Nephron (organoid): ENCODE measurements around the gene CPEB4.

Experiments
- H3K27ac Mint-ChIP-seq, 3 experiments: 2 replicates each; pipeline ENCODE4 v1.8.0; 2020; ENCODE audit warnings: mixed read lengths in 3 of 3, mild to moderate bottlenecking in 2 of 3, moderate library complexity in 1 of 3
- H3K27me3 Mint-ChIP-seq: 2 replicates; pipeline ENCODE4 v1.8.0; 2021; ENCODE audit warnings: low read depth, mild to moderate bottlenecking, moderate library complexity, mixed read lengths
- H3K36me3 Mint-ChIP-seq: 2 replicates; pipeline ENCODE4 v1.8.0; 2020; ENCODE audit warnings: low read depth, mixed read lengths
- H3K4me1 Mint-ChIP-seq: 2 replicates; pipeline ENCODE4 v1.8.0; 2020; ENCODE audit warnings: mixed read lengths
- H3K4me3 Mint-ChIP-seq, 3 experiments: 2 replicates each; pipeline ENCODE4 v1.8.0; 2020; ENCODE audit warnings: mild to moderate bottlenecking in 3 of 3, mixed read lengths in 3 of 3, moderate library complexity in 2 of 3
- H3K9me3 Mint-ChIP-seq: 2 replicates; pipeline ENCODE4 v1.8.0; 2020; ENCODE audit warnings: mixed read lengths
- TF ChIP-seq, protein P1 (sequence below), 3 experiments: fragments of 200-600 bp; sonication (generic); IDR thresholded peaks; one replicate each; pipeline ENCODE4 v1.5.0; 2021; ENCODE audit warnings: antibody characterized with exemption in 3 of 3; ENCODE audit not compliant: unreplicated experiment in 3 of 3

CPEB4 gene

DNA sequence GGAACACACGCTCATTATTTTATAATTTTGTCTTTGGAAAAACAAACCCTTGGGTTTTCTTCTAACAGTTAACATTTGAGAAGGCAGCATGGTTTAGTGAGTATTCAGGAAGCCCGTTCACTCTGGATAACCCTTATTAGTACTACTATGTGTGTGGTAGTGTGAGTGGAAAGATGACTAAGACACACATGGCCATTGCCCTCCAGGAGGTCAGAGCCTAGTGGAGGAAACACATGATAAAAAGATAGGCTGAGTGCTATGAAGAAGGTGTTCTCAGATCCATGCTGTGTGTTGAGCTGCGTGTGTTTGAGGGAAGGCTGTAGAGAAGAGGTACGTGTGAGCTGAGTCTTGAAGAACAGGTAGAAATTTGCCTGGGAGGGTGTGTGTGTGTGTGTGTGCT, 109.2 kb downstream of the CPEB4 start:
- no peaks in the 10 kb centered on the region for H3K9me3 Mint-ChIP-seq
- no peak overlapping the region for H3K4me3 Mint-ChIP-seq
- no peaks in the 10 kb centered on the region for H3K4me1 Mint-ChIP-seq
- no peaks in the 10 kb centered on the region for H3K36me3 Mint-ChIP-seq
- H3K27ac Mint-ChIP-seq: no peak overlapping the region
- TF ChIP-seq, protein P1, sequence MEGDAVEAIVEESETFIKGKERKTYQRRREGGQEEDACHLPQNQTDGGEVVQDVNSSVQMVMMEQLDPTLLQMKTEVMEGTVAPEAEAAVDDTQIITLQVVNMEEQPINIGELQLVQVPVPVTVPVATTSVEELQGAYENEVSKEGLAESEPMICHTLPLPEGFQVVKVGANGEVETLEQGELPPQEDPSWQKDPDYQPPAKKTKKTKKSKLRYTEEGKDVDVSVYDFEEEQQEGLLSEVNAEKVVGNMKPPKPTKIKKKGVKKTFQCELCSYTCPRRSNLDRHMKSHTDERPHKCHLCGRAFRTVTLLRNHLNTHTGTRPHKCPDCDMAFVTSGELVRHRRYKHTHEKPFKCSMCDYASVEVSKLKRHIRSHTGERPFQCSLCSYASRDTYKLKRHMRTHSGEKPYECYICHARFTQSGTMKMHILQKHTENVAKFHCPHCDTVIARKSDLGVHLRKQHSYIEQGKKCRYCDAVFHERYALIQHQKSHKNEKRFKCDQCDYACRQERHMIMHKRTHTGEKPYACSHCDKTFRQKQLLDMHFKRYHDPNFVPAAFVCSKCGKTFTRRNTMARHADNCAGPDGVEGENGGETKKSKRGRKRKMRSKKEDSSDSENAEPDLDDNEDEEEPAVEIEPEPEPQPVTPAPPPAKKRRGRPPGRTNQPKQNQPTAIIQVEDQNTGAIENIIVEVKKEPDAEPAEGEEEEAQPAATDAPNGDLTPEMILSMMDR (IDR thresholded peaks at IDR 0.05; ENCODE audit: unreplicated experiment in 3 of 3): no peak
- peaks cover 12% of the 10 kb centered on the region for H3K27me3 Mint-ChIP-seq

- TF ChIP-seq, protein P1 (IDR thresholded peaks at IDR 0.05; ENCODE audit: unreplicated experiment in 3 of 3): no peak
Observed at GRCh38 chr5:173998531-173998930, 110.4 kb downstream of the CPEB4 start.

GRCh38 chr5:174000076-174000475, 111.9 kb downstream of the CPEB4 start:
- Mint-ChIP-seq H3K9me3 (no peaks in the 10 kb centered on the region), H3K4me3 (no peak overlapping the region), H3K27me3 (peaks cover 12% of the 10 kb centered on the region), H3K4me1 (no peaks in the 10 kb centered on the region), H3K36me3 (no peaks in the 10 kb centered on the region), H3K27ac (no peak overlapping the region)
- TF ChIP-seq, protein P1 (IDR thresholded peaks at IDR 0.05; ENCODE audit: unreplicated experiment in 3 of 3): no peak

More at GRCh38 chr5:173998531-173998930, 110.4 kb downstream of the CPEB4 start:
- H3K4me1 Mint-ChIP-seq: no peaks in the 10 kb centered on the region
- H3K36me3 Mint-ChIP-seq: no peaks in the 10 kb centered on the region
- H3K9me3 Mint-ChIP-seq: no peaks in the 10 kb centered on the region
- H3K27ac Mint-ChIP-seq: no peak overlapping the region
- H3K27me3 Mint-ChIP-seq: peaks cover 12% of the 10 kb centered on the region
- no peak overlapping the region for H3K4me3 Mint-ChIP-seq

DNA sequence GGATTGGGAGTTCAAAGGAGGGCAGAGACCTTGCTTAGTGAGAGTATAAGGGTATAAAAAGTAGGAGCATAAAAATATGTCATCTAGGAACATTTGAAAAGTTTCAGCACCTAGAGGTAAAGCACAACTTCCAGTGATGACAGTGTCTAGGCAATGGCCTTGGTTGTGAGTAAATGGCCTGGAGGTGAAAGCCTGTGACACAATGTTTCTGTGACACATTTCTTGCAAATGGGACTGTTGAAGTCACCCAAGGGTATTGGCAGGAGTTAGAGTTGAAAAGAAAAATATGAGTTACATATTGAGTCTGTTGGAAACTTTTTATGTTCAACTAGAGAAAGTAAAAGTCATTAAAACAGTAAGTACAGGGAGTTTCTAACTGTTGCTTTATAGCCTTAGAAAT, 115.6 kb downstream of the CPEB4 start:
- H3K36me3 Mint-ChIP-seq: no peaks in the 10 kb centered on the region
- no peaks in the 10 kb centered on the region for H3K4me1 Mint-ChIP-seq
- no peaks in the 10 kb centered on the region for H3K27me3 Mint-ChIP-seq
- no peak overlapping the region for H3K4me3 Mint-ChIP-seq
- no peaks in the 10 kb centered on the region for H3K9me3 Mint-ChIP-seq
- TF ChIP-seq, protein P1 (IDR thresholded peaks at IDR 0.05; ENCODE audit: unreplicated experiment in 3 of 3): no peak
- H3K27ac Mint-ChIP-seq: no peak overlapping the region

- Mint-ChIP-seq H3K27me3 (no peaks in the 10 kb centered on the region), H3K4me1 (no peaks in the 10 kb centered on the region)
Observed at GRCh38 chr5:174008922-174009321, 120.8 kb downstream of the CPEB4 start.

GRCh38 chr5:174010365-174010764, 122.2 kb downstream of the CPEB4 start:
- Mint-ChIP-seq H3K9me3 (no peaks in the 10 kb centered on the region), H3K4me3 (no peak overlapping the region), H3K36me3 (no peaks in the 10 kb centered on the region), H3K27ac (no peak overlapping the region), H3K4me1 (no peaks in the 10 kb centered on the region), H3K27me3 (no peaks in the 10 kb centered on the region)
- TF ChIP-seq, protein P1 (IDR thresholded peaks at IDR 0.05; ENCODE audit: unreplicated experiment in 3 of 3): no peak

More at GRCh38 chr5:174008922-174009321, 120.8 kb downstream of the CPEB4 start:
- Mint-ChIP-seq H3K36me3 (no peaks in the 10 kb centered on the region), H3K9me3 (no peaks in the 10 kb centered on the region), H3K4me3 (no peak overlapping the region), H3K27ac (no peak overlapping the region)
- TF ChIP-seq, protein P1 (IDR thresholded peaks at IDR 0.05; ENCODE audit: unreplicated experiment in 3 of 3): no peak
